ENCODE results near the gene ABL1. TPM values are rescaled to one million over a fixed set of nuclear protein-coding genes. Genes with fewer than 3 reads are reported as not detected.

ABL1 gene
- total RNA-seq, 1 experiment from 2014 or later, result 83.6 TPM

- no peak overlapping the region for H4K91ac ChIP-seq (ENCODE audit: insufficient read length, low read depth, low read length)
- no peak overlapping the region for H3K4me2 ChIP-seq (ENCODE audit: insufficient read depth, insufficient read length, low read length)
- Mint-ChIP-seq H3K36me3 (ENCODE audit: insufficient read depth in 1 of 3, low read depth in 3 of 3) (peaks cover 6 to 7% (median 7%) of the 10 kb centered on the region in 3 experiments; a peak in 5 of 7 replicates), H3K27me3 (ENCODE audit: low read depth) (no peaks in the 10 kb centered on the region), H3K4me3 (peak overlapping the region; percentile 76 to 89; a peak in 2 of 5 replicates), H3K9me3 (peaks cover 6 to 11% of the 10 kb centered on the region in 2 experiments), H3K4me1 (peaks cover 43 to 51% of the 10 kb centered on the region in 2 experiments), H3K27ac (no peak overlapping the region)
- no peaks in the 10 kb centered on the region for H3K27me3 ChIP-seq (ENCODE audit: insufficient read depth, low read length)
- no peak for TF ChIP-seq CTCF (conservative IDR thresholded peaks at IDR 0.05)
- no peak overlapping the region for H3K9ac ChIP-seq (ENCODE audit: extremely low read depth, insufficient read length, low read length)
- no peak for DNase-seq
- no peak overlapping the region for H3K27ac ChIP-seq (ENCODE audit: insufficient read length, low read depth, low read length)
- no peak overlapping the region for H2AK5ac ChIP-seq (ENCODE audit: insufficient read length, low read length)
- no peak overlapping the region for H3K18ac ChIP-seq (ENCODE audit: insufficient read length, low read depth, low read length)
- no CpG with 5 or more reads among the region's 8 CpGs for WGBS (ENCODE audit: extremely low coverage, insufficient read length, low lambda C conversion rate)
- H3K79me1 ChIP-seq (ENCODE audit: insufficient read depth, low read depth, low read length, poor library complexity, severe bottlenecking), result no peaks in the 10 kb centered on the region
- H2BK5ac ChIP-seq (ENCODE audit: insufficient read length, low read length), result no peak overlapping the region
- H4K8ac ChIP-seq (replicated peaks; ENCODE audit: insufficient read length, low read depth, low read length), result no peak overlapping the region
- H3K23ac ChIP-seq (ENCODE audit: insufficient read length, low read depth, low read length), result no peak overlapping the region
- 0 out of 2 replicates have a peak, but pooled peaks cover 2% of the 10 kb centered on the region for H3K4me1 ChIP-seq (ENCODE audit: insufficient read depth, low read length)
- no peak overlapping the region for H2BK20ac ChIP-seq (ENCODE audit: low read depth, low read length, poor library complexity, severe bottlenecking)
- no peak overlapping the region for H3K56ac ChIP-seq (ENCODE audit: insufficient read length, low read depth, low read length)
- H3K14ac ChIP-seq (ENCODE audit: insufficient read depth, low read length), result no peak overlapping the region
- no peak overlapping the region for H3K4ac ChIP-seq (ENCODE audit: low read depth, low read length)
- H3K79me2 ChIP-seq (ENCODE audit: insufficient read depth, low read length), result peaks cover 13% of the 10 kb centered on the region
- H2BK120ac ChIP-seq (ENCODE audit: low read depth, low read length, poor library complexity, severe bottlenecking), result no peak overlapping the region
- H2BK12ac ChIP-seq (ENCODE audit: insufficient read length, low read depth, low read length), result no peak overlapping the region
- H3K23me2 ChIP-seq (ENCODE audit: insufficient read length, low read depth, low read length, poor library complexity, severe bottlenecking), result peaks cover 9% of the 10 kb centered on the region
- no peak overlapping the region for H2BK15ac ChIP-seq (ENCODE audit: low read depth, low read length)
- H3K9me3 ChIP-seq (ENCODE audit: control insufficient read depth, low read depth, low read length), result no peaks in the 10 kb centered on the region
- no peaks in the 10 kb centered on the region for H4K20me1 ChIP-seq (ENCODE audit: control insufficient read depth, insufficient read depth, insufficient read length)
- no peak overlapping the region for H4K5ac ChIP-seq (ENCODE audit: insufficient read length, low read depth, low read length)
- H3T11ph ChIP-seq (ENCODE audit: low read length), result no peak overlapping the region
- no peak overlapping the region for H2AFZ ChIP-seq (ENCODE audit: low read length)
Measured at GRCh38 chr9:130833031-130833990, 1.7 kb upstream of the ABL1 start.
